Measurements from ENCODE around the gene CRAMP1. TPM values are rescaled to one million over a fixed set of nuclear protein-coding genes. Genes with fewer than 3 reads are reported as not detected.

CRAMP1 gene
- total and polyA plus RNA-seq, 2 of the 8 experiments (the other 6 are each of a cell fraction or from before 2014, with no cell fraction given): 19.2 to 23.2 TPM

GRCh38 chr16:1643521-1643920 is 31.4 kb downstream of the CRAMP1 start:
- H3K27ac ChIP-seq (ENCODE audit: low read depth, low read length): no peak overlapping the region
- CTCF ChIA-PET (ENCODE audit: partially characterized antibody): interaction anchor here (1.2 to 1.6 kb wide), 3 partner anchors 13 to 80 kb away, joined by 3 to 5 read pairs (median 3); partner anchors contain the start of gene MAPK8IP3
- H3K4me3 ChIP-seq (ENCODE audit: extremely low read depth in 1 of 4, insufficient read depth in 2 of 4, low read depth in 3 of 4, low read length in 4 of 4): no peak overlapping the region
- no peak overlapping the region for H3K56ac ChIP-seq (replicated peaks; ENCODE audit: insufficient read length, low read depth, low read length)
- no peak overlapping the region for H2BK20ac ChIP-seq (ENCODE audit: low read length)
- no peak overlapping the region for H4K5ac ChIP-seq (ENCODE audit: insufficient read length, low read depth, low read length)
- H3K79me2 ChIP-seq (ENCODE audit: control insufficient read depth in 1 of 2, insufficient read depth in 2 of 2, low read length in 2 of 2): no peaks in the 10 kb centered on the region; a peak in 1 of 4 replicates
- 95% methylated on average over 12 of the region's 12 CpGs; no CpG with 5 or more reads in 1 of the 2 experiments for WGBS, 2 experiments (ENCODE audit: extremely low coverage in 1 of 2, insufficient coverage in 1 of 2, insufficient read length in 1 of 2, insufficient replicate concordance in 2 of 2, low coverage in 1 of 2, low lambda C conversion rate in 2 of 2, missing lambda C conversion rate in 1 of 2)
- no peak overlapping the region for H3K23ac ChIP-seq (ENCODE audit: insufficient read length)
- H4K8ac ChIP-seq (ENCODE audit: extremely low read depth, insufficient read depth, low read length): no peak overlapping the region
- no peak overlapping the region for H3K14ac ChIP-seq (ENCODE audit: insufficient read length)
- no peak overlapping the region for H2AFZ ChIP-seq (ENCODE audit: low read length)
- peaks cover 18 to 19% of the 10 kb centered on the region in 2 experiments for H4K20me1 ChIP-seq (replicated peaks in 1 of 2; ENCODE audit: control insufficient read depth in 1 of 2, insufficient read depth in 2 of 2, low read length in 2 of 2)
- no peaks in the 10 kb centered on the region for H3K9me3 ChIP-seq (ENCODE audit: insufficient read depth in 2 of 2, low read depth in 1 of 2, low read length in 1 of 2)
- no peak overlapping the region for H3K9ac ChIP-seq (replicated peaks in 1 of 4; ENCODE audit: extremely low read depth in 1 of 4, low read depth in 3 of 4, low read length in 3 of 4)
- peaks cover 12 to 37% (median 24%) of the 10 kb centered on the region in 4 experiments; a peak in 7 of 8 replicates for H3K36me3 ChIP-seq (ENCODE audit: control insufficient read depth in 2 of 4, insufficient read depth in 4 of 4, low read length in 3 of 4)
- H3K27me3 ChIP-seq (replicated peaks in 1 of 4; ENCODE audit: control insufficient read depth in 3 of 4, extremely low read depth in 1 of 4, insufficient read depth in 3 of 4, low read length in 3 of 4): no peaks in the 10 kb centered on the region
- DNase-seq (ENCODE audit: low read depth in 1 of 2, low spot score in 2 of 2) (no peak), FAIRE-seq (no peak)
- H3K4me1 ChIP-seq (replicated peaks in 1 of 4; ENCODE audit: control insufficient read depth in 3 of 4, insufficient read depth in 4 of 4, low read length in 3 of 4): peaks cover 0 to 2% (median 0%) of the 10 kb centered on the region in 4 experiments; a peak in 1 of 7 replicates
- H2BK12ac ChIP-seq (ENCODE audit: low read depth, low read length): no peak overlapping the region
- H3K4me2 ChIP-seq (ENCODE audit: insufficient read depth in 1 of 2, low read depth in 2 of 2, low read length in 2 of 2): no peak overlapping the region
- no peak overlapping the region for H4K91ac ChIP-seq (replicated peaks; ENCODE audit: insufficient read length, low read length)
- no peak overlapping the region for H2AK5ac ChIP-seq (ENCODE audit: low read depth, low read length)
- no peak overlapping the region for H2BK15ac ChIP-seq (ENCODE audit: low read length)
- no peak overlapping the region for H3K18ac ChIP-seq (ENCODE audit: extremely low read depth, low read length)
- no peak overlapping the region for H3K4ac ChIP-seq (replicated peaks; ENCODE audit: insufficient read length, low read depth, low read length)
- H3K23me2 ChIP-seq (ENCODE audit: low read depth, low read length): no peaks in the 10 kb centered on the region
- H2BK5ac ChIP-seq (ENCODE audit: low read depth, low read length): no peak overlapping the region
- POLR2A ChIA-PET (ENCODE audit: partially characterized antibody): interaction anchor here (1.0 kb wide), 1 partner anchor 9 kb away, joined by 5 read pairs; no protein-coding TSS in a partner anchor
- H3K79me1 ChIP-seq (ENCODE audit: low read depth, low read length): peaks cover 7% of the 10 kb centered on the region
- H2BK120ac ChIP-seq (replicated peaks; ENCODE audit: low read depth, low read length): no peak overlapping the region
- TF ChIP-seq CTBP2 (IDR thresholded peaks at IDR 0.05; ENCODE audit: borderline replicate concordance, insufficient read depth, insufficient read length, low read length) (no peak), E2F6 (IDR thresholded peaks at IDR 0.05) (no peak), JUN (IDR thresholded peaks at IDR 0.05; ENCODE audit: low read depth, low read length) (no peak), NRF1 (IDR thresholded peaks at IDR 0.05; ENCODE audit: low read depth, low read length) (no peak), POU5F1 (IDR thresholded peaks at IDR 0.05; ENCODE audit: low read depth, low read length) (no peak), CREB1 (IDR thresholded peaks at IDR 0.05) (no peak), SIN3A (conservative IDR thresholded peaks at IDR 0.05 in 1 of 2, IDR thresholded peaks at IDR 0.05 in 1 of 2; ENCODE audit: low read depth in 1 of 2, low read length in 2 of 2) (no peak), SUZ12 (IDR thresholded peaks at IDR 0.05; ENCODE audit: low read length) (no peak), TEAD4 (IDR thresholded peaks at IDR 0.05; ENCODE audit: low read depth, low read length) (no peak), MAX (IDR thresholded peaks at IDR 0.05) (no peak)
